ENCODE measurements around the gene PRRC2B.
A peak's percentile ranks its signal among the peaks of the same experiment; 100 is the strongest.

Gene PRRC2B

DNA sequence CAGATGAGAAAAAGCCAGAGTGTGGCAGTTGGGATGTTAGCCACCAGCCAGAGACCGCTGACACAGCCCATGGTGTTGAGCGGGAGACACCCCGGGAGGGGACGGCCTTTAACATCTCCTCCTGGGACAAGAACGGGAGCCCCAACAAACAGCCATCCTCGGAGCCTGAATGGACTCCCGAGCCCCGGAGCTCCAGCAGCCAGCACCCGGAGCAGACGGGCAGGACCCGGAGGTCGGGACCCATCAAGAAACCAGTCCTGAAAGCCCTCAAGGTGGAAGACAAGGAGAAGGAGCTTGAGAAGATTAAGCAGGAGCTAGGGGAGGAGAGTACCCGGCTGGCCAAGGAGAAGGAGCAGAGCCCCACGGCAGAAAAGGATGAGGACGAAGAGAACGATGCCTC is 80.8 kb downstream of the PRRC2B start:
- DNase-seq: no peak

DNA sequence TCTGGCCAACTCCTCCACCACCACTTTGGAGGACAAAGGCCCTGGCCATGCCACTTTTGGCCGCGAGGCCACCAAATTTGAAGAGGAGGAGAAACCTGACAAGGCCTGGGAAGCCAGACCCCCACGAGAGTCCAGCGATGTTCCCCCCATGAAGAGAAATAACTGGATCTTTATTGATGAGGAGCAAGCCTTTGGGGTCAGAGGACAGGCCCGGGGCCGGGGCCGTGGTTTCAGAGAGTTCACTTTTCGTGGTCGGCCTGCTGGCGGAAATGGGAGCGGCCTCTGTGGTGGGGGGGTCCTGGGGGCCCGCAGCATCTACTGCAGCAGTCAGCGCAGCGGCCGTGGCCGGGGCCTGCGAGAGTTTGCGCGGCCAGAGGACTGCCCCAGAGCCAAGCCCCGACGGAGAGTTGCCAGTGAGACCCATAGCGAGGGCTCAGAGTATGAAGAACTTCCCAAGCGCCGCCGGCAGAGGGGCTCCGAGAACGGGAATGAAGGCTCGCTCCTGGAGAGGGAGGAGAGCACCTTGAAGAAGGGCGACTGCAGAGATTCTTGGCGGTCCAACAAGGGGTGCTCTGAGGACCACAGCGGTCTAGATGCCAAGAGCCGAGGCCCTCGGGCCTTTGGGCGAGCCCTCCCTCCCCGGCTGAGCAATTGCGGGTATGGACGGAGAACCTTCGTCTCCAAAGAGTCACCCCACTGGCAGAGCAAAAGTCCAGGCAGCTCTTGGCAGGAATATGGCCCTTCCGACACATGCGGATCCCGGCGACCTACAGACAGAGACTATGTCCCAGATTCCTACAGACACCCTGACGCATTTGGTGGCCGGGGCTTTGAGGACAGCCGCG is 81.4 kb downstream of the PRRC2B start:
- no peak for DNase-seq

DNA sequence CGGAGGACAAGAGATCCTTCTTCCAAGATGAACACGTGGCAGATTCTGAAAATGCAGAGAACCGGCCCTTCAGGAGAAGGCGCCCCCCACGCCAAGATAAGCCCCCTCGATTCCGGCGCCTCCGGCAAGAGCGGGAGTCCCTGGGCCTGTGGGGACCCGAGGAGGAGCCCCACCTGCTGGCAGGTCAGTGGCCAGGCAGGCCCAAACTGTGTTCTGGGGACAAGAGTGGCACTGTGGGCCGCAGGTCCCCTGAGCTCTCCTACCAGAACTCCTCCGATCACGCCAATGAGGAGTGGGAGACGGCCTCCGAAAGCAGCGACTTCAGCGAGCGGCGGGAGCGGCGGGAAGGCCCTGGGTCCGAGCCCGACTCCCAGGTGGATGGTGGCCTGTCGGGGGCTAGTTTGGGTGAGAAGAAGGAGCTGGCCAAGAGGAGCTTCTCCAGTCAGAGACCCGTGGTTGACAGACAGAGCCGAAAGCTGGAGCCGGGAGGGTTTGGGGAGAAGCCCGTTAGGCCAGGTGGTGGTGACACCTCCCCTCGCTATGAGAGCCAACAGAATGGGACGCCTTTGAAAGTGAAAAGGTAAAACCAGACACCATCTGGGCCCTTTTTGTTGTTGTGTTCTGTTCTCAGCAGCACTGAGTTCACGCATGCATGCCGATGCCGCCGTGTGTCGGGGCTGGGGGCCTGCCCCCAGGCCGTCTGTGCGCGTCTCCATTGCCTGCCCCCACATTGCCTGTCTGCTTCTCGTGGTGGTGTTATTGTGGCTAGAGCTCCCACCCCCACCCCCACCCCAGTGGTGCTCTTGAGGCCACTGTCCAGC is 82.3 kb downstream of the PRRC2B start:
- peak; percentile 54 for DNase-seq

DNA sequence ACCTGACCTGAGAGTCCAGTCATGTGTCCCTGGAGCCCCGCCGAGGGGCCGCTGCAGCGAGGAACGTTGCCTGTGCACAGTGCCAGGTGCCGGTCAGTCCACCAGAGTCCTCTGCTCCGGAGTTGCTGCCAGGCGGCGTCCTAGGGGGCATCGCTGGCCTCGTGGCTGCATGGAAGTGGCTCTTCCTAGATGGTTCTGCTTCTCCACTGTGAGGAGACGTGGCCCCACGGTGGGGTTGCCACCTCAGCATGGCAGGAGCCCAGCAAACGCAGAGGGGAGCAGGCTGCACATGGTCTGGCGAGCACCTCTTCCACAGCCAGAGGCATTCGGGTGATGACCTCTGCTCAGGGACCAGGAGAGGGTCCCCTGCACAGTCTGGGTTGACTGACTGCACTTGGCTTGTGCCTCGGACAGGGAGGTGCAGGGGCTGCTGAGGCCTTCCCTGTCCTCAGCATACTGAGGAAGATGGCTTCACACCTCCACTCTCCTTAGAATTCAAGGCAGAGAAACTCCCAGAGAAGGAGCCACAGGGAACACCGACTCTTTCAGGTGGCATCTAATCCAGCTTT is 83.0 kb downstream of the PRRC2B start:
- DNase-seq: no peak

DNA sequence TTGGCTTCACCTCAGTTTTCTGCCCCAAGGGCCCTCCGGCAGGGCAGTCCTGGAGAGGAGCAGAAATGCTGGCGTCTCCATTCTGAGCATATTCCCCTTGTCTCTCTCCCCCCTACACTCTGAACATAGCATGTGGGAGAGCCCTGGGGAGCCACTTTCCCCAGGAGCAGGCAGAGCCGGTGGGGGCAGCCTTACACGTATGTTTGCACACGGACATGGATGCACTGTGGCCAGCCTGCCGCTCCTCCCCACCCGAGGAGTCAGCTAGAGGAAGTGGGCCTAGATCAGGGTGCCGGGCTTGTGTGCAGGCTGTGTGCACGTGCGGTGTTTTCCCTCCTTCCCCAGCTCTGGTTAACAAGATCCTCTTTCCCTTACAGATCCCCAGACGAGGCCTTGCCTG is 83.5 kb downstream of the PRRC2B start:
- DNase-seq: no peak

DNA sequence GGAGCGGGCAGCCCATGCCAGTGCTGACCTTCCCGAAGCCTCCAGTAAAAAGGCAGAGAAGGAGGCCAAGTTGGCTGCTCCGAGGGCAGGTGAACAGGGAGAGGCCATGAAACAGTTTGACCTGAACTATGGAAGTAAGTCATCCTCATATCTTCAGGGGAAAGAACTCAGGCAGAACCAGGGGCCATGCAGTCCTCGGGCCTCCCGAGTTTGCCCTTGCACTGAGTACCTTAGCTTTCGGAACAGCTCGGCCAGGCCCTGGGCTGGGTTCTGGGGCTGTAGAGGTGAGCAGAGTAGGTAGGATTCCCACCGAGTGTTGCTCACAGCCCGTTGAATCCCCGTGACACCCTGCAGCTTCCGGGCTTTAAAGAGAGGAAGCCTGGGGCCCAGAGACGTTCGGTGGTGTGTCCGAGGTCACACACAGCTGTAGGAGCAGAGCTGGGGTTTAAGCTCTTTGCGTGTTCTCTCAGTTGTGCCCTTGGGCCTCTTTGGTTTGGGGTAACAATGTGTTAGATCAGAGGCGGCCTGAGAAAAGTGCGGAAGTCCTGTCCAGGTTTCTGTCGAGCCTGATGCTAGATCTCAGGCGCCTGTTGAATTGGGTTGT is 84.0 kb downstream of the PRRC2B start:
- DNase-seq: no peak

DNA sequence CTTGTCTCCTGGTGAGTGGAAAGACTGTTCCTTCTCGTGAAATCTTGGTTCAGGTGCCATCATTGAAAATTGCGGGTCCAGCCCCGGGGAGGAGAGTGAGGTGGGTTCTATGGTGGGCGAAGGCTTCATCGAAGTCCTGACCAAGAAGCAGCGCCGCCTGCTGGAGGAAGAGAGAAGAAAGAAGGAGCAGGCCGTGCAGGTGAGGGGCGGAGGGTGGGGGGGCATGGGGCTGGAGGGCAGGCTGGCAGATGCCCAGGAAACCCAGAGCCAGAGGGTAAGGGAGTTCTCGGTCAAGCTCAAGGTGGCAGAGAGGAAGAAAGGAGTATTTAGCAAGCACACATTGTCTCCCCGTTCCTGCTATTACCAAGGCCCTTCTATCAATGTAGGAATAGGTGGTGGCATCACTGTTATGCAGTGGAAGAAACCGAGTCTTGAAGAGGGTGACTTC is 84.6 kb downstream of the PRRC2B start:
- peak; percentile 24 for DNase-seq

DNA sequence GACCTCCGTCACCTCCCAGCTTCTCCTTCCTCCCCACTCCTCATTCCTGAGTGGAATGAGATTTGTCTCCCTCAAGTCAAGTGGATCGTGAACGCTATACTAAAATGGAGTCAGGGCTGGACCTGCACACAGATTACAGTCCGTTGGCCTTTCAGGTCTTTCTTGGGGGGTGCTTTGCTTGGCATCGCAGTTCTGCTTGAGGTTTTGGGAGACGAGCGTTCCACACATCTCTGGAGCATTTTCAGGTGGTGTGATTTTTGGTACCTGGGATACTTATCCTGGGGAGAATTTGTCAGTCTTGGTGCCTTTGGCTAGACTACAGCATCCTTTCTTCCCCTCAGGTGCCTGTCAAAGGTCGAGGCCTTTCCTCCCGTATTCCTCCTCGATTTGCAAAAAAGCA is 85.0 kb downstream of the PRRC2B start:
- no peak for DNase-seq

DNA sequence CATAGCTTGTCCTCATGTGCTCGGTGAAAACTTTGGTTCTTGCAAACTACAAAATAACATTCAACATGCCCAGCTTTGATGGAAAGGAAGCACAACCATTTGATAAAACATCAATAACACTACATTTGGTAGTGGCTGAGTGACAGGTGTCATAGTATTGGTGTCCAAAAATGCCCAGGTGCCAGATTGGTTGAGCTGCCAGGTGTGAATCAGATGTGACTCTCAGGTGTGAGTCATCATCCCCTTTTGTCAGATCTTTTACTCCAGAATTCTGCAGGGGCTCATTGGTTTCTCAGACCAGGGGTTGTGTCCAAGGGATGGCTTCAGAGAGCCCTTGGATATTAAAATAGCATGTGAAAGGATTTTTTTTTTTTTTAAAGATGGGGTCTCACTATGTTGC is 86.4 kb downstream of the PRRC2B start:
- no peak for DNase-seq

DNA sequence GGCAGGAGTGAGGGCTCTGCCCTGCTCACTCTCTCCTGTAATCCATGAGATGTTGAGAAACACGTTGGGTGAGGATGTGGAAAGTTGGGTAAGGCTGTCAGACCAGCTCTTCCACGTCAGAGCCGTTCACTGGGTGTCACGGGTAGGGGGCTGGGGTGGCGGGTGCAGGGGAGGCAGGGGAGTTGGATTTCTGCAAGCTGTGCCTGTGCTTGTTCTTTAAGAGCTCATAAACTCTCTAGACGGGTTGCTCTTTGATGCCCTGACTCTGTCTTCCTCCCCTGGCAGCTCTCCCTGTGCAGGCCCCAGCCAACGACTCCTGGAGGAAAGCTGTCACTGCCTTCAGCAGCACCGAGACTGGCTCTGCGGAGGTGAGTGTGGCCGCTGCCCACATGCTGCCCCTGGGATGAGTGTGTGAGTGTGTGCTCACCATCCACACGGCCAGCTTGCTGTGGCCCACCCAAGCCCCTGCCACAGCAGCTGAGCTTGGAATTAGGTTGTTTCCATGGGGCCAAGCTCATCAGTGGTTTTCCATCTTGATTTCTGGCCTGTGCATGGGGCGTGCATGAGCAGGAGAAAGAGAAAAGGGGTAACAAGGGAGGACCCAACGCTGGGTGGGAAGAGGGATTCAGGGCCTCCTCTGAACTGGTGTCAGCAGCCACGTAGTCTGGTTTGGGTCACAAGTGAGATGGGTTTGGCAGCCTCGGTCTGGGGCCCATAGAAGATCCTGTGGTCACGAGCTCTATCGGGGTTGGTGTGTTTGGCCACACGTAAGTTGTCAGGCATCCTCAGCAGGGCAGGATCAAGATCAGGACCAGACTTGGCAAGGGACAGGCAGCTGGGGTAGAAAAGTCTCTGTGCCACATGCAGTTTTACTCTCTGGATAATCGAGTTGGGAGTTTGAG is 87.8 kb downstream of the PRRC2B start:
- DNase-seq: no peak

DNA sequence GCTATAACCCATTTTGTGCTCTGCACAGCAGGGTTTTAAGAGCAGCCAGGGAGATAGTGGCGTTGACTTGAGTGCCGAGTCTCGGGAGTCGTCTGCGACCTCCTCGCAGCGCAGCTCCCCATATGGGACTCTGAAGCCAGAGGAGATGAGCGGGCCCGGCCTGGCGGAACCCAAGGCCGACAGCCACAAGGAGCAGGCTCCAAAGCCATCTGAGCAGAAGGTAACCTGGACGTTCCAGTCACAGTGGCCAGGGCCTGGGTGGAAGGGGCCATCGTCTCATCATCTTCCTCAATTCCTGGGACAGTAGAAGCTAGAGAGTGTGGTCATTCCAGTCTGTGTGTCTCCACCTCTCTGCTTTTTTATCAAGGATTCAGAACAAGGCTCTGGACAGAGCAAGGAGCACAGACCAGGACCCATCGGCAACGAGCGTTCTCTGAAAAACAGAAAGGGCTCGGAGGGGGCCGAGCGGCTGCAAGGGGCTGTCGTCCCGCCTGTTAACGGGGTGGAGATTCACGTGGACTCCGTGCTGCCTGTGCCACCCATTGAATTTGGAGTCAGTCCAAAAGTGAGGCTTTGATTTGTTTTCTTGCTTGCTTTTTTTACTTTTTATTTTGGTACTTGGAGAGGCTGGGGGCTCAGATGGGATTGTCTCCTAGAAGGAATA is 88.6 kb downstream of the PRRC2B start:
- DNase-seq: no peak

DNA sequence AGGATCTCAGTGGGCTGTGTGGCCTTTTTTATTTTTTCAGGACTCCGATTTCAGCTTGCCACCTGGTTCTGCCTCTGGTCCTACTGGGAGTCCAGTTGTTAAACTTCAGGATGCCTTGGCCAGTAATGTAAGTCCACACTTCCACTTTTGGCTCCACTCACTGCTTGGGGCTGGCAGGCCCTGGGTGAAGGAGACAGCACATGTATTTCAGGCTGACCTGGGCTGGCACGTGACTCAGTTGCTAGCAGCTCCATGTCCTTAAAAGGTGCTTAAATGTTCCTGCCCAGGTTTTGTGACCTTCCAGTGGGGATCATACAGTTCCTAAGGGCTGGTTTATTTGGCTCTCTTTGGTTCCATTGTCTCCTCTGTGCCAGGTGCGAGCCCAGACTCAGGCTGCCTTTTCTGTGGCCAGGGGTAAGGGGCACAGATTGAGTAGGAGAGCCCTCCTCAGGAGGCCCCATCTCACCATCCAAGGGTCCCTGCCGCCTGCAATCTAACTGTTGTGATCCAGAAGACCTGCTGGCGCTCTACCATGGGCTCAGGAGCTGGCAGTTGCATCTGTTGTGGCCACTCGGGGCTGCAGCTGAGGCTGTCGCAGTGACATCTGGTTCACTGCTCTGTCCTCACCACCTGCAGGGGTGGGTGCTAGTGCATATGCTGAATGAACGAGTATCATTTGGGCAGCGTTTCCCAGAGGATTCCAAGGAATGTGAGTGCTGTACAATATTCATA is 89.6 kb downstream of the PRRC2B start:
- peak; percentile 36 for DNase-seq

DNA sequence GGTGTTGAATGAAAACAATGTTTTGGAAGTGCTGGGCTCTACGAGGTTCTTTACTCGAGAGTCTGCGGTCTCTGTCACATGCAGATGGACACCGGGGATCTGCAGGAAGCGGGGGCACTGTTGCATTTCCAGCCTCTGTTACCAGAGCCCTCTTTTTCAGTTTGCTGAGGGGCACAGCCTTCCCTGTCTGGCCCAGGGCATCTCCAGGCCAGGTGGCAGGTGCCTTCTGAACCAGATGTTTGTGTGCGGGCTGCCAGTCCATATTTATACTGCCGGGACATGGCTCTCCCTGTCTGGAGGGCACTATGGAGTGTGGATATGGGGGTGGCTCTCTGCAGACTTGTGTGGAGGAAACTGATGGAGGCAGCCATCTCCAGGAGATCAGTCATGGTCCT is 90.2 kb downstream of the PRRC2B start:
- no peak for DNase-seq

DNA sequence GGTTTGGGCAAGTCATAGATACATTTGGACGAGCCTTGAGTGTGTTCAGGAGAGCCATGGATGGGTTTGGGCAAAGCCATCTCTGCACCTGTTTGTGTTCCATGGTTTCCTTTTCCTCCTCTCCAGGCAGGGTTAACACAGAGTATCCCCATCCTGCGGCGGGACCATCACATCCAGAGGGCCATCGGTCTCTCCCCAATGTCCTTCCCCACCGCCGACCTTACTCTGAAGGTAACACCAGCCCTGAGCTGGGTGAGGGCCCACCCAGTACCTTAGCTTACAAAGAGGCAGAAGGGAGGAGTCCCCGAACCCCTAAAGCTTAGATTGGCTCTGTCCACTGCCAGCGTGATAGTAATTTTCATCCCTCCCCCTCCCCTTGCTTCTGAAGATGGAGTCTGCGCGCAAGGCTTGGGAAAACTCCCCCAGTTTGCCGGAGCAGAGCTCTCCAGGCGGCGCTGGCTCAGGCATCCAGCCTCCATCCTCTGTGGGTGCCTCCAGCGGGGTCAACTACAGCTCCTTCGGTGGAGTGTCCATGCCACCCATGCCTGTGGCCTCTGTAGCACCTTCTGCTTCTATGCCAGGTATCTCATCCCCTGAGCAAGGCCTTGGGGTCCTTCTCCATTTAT is 90.8 kb downstream of the PRRC2B start:
- no peak for DNase-seq

DNA sequence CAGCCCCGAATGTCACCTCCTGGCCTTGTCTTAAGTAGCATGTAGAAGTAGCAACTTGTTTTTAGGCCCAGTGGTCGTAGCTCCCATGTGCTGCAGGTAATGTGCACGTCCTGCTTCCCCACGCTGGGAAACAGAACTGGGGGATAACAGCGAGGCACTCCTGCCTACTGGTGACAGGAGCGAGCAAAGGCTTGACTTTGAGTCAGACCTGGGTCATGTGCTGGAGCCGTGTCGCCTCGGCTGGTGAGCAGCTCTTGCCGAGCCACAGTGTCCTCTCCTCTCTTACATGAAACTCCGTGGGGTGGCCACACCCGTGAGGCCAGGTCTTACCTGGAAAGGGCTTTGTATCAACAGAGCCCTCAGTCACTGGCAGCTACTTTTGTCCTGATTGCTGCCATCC is 91.3 kb downstream of the PRRC2B start:
- DNase-seq: no peak

DNA sequence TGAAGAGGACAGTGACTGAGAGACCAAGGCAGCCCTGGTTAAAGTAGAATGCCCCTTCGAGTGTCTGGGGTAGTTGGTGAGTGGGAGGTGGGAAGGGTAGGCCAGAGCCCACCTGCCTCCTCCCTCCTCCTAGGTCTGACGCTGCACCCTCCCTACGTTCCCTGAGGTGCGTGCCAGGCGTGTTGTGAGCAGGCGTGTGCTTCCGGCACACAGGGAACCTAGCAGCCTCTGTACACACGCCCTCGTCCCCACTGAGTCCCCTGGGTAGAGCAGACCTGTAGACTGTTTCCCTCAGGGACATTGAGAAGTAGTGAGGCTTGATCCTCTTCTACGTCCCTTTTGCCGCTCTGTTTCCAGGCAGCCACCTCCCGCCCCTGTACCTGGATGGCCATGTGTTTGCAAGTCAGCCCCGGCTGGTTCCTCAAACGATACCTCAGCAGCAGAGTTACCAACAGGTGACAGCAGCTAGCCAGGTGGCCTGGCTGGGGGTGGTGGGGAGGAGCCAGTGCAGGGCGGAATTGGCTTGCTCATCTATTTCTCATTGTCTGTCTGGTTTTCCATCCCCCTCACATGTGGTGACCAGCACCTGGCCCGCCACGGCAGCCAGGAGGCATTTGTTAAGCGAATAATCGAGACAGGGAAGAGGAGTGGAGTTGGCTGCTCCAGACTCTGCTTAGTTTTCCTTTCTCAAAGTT is 92.0 kb downstream of the PRRC2B start:
- DNase-seq: no peak

DNA sequence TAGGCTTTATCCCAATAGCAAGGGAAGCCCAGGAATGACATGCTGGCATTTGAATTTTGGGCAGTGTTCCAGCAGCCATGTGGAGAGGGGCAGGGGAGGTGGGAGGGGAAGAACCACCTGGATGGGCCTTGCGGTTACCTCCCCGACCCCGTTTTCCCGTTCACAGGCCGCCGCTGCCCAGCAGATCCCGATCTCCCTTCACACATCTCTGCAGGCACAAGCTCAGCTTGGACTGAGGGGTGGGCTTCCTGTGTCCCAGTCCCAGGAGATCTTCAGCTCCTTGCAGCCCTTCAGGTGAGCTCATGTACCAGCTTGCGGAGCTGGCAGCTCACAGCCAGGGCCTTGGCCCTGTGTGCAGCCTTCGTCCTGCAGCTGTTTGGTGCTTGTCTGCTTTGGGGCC is 93.1 kb downstream of the PRRC2B start:
- no peak for DNase-seq

DNA sequence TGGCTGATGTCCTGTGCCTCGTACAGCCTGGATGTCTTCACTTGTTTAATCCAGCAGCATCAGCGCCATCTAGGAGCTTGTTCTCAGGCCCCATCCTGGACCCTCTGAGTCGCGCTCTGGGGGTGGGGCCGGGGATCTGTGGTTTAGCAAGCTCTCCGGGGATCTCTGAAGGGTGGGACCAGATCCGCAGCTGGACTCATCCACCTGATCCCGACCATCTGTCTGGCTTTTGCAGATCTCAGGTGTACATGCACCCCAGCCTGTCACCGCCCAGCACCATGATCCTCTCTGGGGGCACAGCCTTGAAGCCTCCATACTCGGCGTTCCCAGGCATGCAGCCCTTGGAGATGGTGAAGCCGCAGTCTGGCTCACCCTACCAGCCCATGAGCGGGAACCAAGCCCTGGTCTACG is 93.7 kb downstream of the PRRC2B start:
- DNase-seq: no peak

DNA sequence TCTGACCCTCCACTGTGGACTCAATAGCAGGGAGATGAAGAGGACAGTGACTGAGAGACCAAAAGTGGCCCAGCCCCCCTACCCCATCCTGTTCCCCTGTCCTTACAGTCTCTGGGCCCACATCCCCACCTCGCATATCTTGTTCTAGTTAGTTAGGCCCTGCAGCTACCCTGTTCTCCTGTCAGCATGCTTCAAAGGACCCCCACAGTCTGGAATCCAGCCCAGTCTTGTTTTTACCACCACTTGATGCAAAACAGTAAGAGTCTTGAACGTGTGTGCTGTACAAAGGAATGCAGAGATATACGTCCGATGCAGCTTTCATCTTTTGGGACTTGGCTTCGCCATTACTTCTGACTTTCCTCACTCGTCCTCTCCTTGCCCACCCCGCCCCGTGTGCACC is 96.6 kb downstream of the PRRC2B start:
- no peak for DNase-seq
